WERI-Rb-1 (cell line): ENCODE measurements around the gene PRDM11.
A peak's percentile ranks its signal among the peaks of the same experiment; 100 is the strongest.

Experiments
- DNase-seq: peaks from one replicate; pipeline ENCODE4 v3.0.0-alpha.2; 2020
- H3K27ac ChIP-seq: fragments of 250-450 bp; sonication (Bioruptor Pico); 2 replicates; pipeline ENCODE4 v1.5.1; 2020; ENCODE audit warnings: mild to moderate bottlenecking, moderate library complexity
- H3K27me3 ChIP-seq: fragments of 250-450 bp; sonication (Bioruptor Pico); 2 replicates; pipeline ENCODE4 v1.5.1; 2021; ENCODE audit warnings: mild to moderate bottlenecking, low read depth, moderate library complexity; ENCODE audit not compliant: insufficient read depth, severe bottlenecking
- H3K36me3 ChIP-seq: fragments of 250-450 bp; sonication (Bioruptor Pico); 2 replicates; pipeline ENCODE4 v1.5.1; 2020; ENCODE audit warnings: mild to moderate bottlenecking, moderate library complexity
- H3K4me3 ChIP-seq: 2 replicates; pipeline ENCODE4 v1.5.1; 2011; ENCODE audit warnings: low read depth, mild to moderate bottlenecking, control low read depth, low read length
- H3K9me3 ChIP-seq: fragments of 250-450 bp; sonication (Bioruptor Pico); 2 replicates; pipeline ENCODE4 v1.5.1; 2021; ENCODE audit warnings: mild to moderate bottlenecking, moderate library complexity; ENCODE audit not compliant: severe bottlenecking
- CTCF ChIP-seq: IDR thresholded peaks from 2 replicates; pipeline ENCODE4 v1.5.1; 2011; ENCODE audit warnings: low read depth, mild to moderate bottlenecking, control low read depth, inconsistent platforms, low read length

Gene PRDM11

GRCh38 chr11:45264839-45265515 is 118.5 kb downstream of the PRDM11 start:
- no peak for TF ChIP-seq CTCF
- Histone ChIP-seq H3K4me3 (no peak overlapping the region), H3K9me3 (no peaks in the 10 kb centered on the region), H3K27me3 (no peaks in the 10 kb centered on the region), H3K27ac (no peak overlapping the region), H3K36me3 (no peaks in the 10 kb centered on the region)
- no peak for DNase-seq

GRCh38 chr11:45265969-45266675 is 119.7 kb downstream of the PRDM11 start:
- H3K4me3 ChIP-seq: no peak overlapping the region
- DNase-seq: no peak
- no peaks in the 10 kb centered on the region for H3K36me3 ChIP-seq
- H3K9me3 ChIP-seq: no peaks in the 10 kb centered on the region
- no peaks in the 10 kb centered on the region for H3K27me3 ChIP-seq
- TF ChIP-seq CTCF: no peak
- H3K27ac ChIP-seq: no peak overlapping the region

GRCh38 chr11:45266676-45267020 is 120.2 kb downstream of the PRDM11 start:
- no peak for DNase-seq
- Histone ChIP-seq H3K9me3 (no peaks in the 10 kb centered on the region), H3K4me3 (no peak overlapping the region), H3K27ac (no peak overlapping the region), H3K36me3 (no peaks in the 10 kb centered on the region), H3K27me3 (no peaks in the 10 kb centered on the region)
- no peak for TF ChIP-seq CTCF

- DNase-seq: peak; percentile 19
- Histone ChIP-seq H3K27me3 (no peaks in the 10 kb centered on the region), H3K4me3 (no peak overlapping the region), H3K27ac (no peak overlapping the region), H3K36me3 (no peaks in the 10 kb centered on the region), H3K9me3 (no peaks in the 10 kb centered on the region)
- TF ChIP-seq CTCF: peak; percentile 44; the same call in 1 of the 2 replicates
Observed at GRCh38 chr11:45267052-45267451, 120.6 kb downstream of the PRDM11 start.

GRCh38 chr11:45267652-45268299 is 121.3 kb downstream of the PRDM11 start:
- H3K27ac ChIP-seq: no peak overlapping the region
- H3K36me3 ChIP-seq: no peaks in the 10 kb centered on the region
- H3K9me3 ChIP-seq: no peaks in the 10 kb centered on the region
- no peak for DNase-seq
- H3K27me3 ChIP-seq: no peaks in the 10 kb centered on the region
- H3K4me3 ChIP-seq: no peak overlapping the region
- no peak for TF ChIP-seq CTCF
